Esophagus squamous epithelium (tissue), 5 donors: ENCODE results near the gene PLA2G2C. TPM values are rescaled to one million over a fixed set of nuclear protein-coding genes. Genes with fewer than 3 reads are reported as not detected.

Source experiments
- DNase-seq: peaks from one replicate; lab custom pipeline; 2025; lab: John Stamatoyannopoulos, UW
- H3K27ac ChIP-seq, 4 donors: fragments of 200-600 bp; sonication (generic); one replicate each; pipeline ENCODE4 v1.5.1; 2016 to 2019; ENCODE audit warnings: mild to moderate bottlenecking in 1 of 4
- H3K27me3 ChIP-seq, 4 donors: fragments of 200-600 bp; sonication (generic); 1 replicate in 3 of 4; 2 replicates in 1 of 4; pipeline versions ENCODE4 v1.5.1 to v1.6.0; 2017 to 2021; ENCODE audit warnings: antibody characterized with exemption in 1 of 4
- H3K36me3 ChIP-seq, 3 donors: fragments of 200-600 bp; sonication (generic); one replicate each; pipeline ENCODE4 v1.5.1; 2016 to 2019
- H3K4me1 ChIP-seq, 3 donors: fragments of 200-600 bp; sonication (generic); one replicate each; pipeline ENCODE4 v1.5.1; 2017 to 2019
- H3K4me3 ChIP-seq, 4 donors: fragments of 200-600 bp; sonication (generic); 1 replicate in 3 of 4; 2 replicates in 1 of 4; pipeline ENCODE4 v1.5.1; 2016 to 2019; ENCODE audit warnings: mild to moderate bottlenecking in 2 of 4, moderate library complexity in 1 of 4
- H3K9me3 ChIP-seq, 3 donors: fragments of 200-600 bp; sonication (generic); one replicate each; pipeline ENCODE4 v1.5.1; 2016 to 2019
- POLR2A ChIP-seq, 4 donors: fragments of 450-650 bp; IDR thresholded peaks; one replicate each; pipeline ENCODE4 v1.6.1; 2017; ENCODE audit warnings: antibody characterized with exemption in 4 of 4, mild to moderate bottlenecking in 4 of 4, moderate library complexity in 3 of 4
- WGBS, 2 donors: methylation state at CpG; one replicate each; pipeline ENCODE4 v1.1.5; 2018; 5-methylcytosine and 5-hydroxymethylcytosine counted together
- intact Hi-C: fragments of 100-400 bp; cut with DNase I; formaldehyde crosslinking; loops from one replicate; pipeline ENCODE4 v1.15.0; 2022
- total RNA-seq, 4 donors: library from RNA; depleted of rRNA; stranded (reverse); fragments of >200 nt; gene quantifications; one replicate each; pipeline ENCODE4 v1.1.0, GENCODE V29; 2016
- TF ChIP-seq, protein P1 (sequence below), 6 experiments: fragments of 450-650 bp in 4 of 6; fragments of 200-600 bp in 2 of 6; sonication (generic) in 2 of 6; IDR thresholded peaks; one replicate each; pipeline ENCODE4 v1.5.1; 2016 to 2019; ENCODE audit warnings: antibody characterized with exemption in 6 of 6, mild to moderate bottlenecking in 4 of 6, moderate library complexity in 4 of 6
- donor health status: DM: yes; HTN: yes; CAD: no.

The PLA2G2C gene
- total RNA-seq, 4 donors from 2014 or later: 0.04 to 0.19 TPM; not detected in 2

DNA sequence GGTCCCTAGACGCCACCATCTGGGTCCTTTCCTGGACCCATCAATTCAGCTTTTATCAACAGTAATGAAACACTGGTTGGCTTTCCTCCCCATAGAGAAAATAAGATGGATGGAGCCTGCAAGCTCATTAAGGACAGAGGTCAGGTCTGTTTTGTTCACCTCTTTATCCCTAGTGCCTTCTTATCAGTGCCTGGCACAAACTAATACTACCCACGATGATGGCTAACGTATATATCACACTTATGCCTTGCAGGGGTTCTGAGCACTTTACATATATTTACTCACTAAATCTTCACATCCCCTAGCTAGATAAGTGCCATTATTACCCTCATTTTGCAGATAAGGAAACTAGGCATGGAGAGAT, 5.5 kb downstream of the PLA2G2C start:
- intact Hi-C loops: no loop called here

GRCh38 chr1:20180129-20180843, 6.0 kb downstream of the PLA2G2C start:
- 55 to 88% methylated on average over 1 to 6 of the region's 6 CpGs for WGBS, 2 donors
- Histone ChIP-seq H3K4me1 (peaks cover 0 to 10% (median 0%) of the 10 kb centered on the region in 3 donors), H3K27me3 (peaks cover 0 to 29% (median 0%) of the 10 kb centered on the region in 4 donors), H3K36me3 (no peaks in the 10 kb centered on the region), H3K27ac (peak overlapping the region in 2 of 4 donors; percentile 61 to 62), H3K9me3 (no peaks in the 10 kb centered on the region), H3K4me3 (no peak overlapping the region)
- DNase-seq: no peak
- TF ChIP-seq, protein P1, sequence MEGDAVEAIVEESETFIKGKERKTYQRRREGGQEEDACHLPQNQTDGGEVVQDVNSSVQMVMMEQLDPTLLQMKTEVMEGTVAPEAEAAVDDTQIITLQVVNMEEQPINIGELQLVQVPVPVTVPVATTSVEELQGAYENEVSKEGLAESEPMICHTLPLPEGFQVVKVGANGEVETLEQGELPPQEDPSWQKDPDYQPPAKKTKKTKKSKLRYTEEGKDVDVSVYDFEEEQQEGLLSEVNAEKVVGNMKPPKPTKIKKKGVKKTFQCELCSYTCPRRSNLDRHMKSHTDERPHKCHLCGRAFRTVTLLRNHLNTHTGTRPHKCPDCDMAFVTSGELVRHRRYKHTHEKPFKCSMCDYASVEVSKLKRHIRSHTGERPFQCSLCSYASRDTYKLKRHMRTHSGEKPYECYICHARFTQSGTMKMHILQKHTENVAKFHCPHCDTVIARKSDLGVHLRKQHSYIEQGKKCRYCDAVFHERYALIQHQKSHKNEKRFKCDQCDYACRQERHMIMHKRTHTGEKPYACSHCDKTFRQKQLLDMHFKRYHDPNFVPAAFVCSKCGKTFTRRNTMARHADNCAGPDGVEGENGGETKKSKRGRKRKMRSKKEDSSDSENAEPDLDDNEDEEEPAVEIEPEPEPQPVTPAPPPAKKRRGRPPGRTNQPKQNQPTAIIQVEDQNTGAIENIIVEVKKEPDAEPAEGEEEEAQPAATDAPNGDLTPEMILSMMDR (IDR thresholded peaks at IDR 0.05): no peak
- no peak for TF ChIP-seq POLR2A (IDR thresholded peaks at IDR 0.05)
- intact Hi-C loops: no loop called here

More for the DNA sequence above, 5.5 kb downstream of the PLA2G2C start:
- TF ChIP-seq POLR2A (IDR thresholded peaks at IDR 0.05): no peak
- Histone ChIP-seq H3K27ac (peak overlapping the region in 1 of 4 donors; percentile 62), H3K9me3 (no peaks in the 10 kb centered on the region), H3K36me3 (no peaks in the 10 kb centered on the region), H3K27me3 (peaks cover 0 to 34% (median 0%) of the 10 kb centered on the region in 4 donors), H3K4me3 (no peak overlapping the region), H3K4me1 (peaks cover 0 to 15% (median 4%) of the 10 kb centered on the region in 3 donors)
- 69 to 73% methylated on average over 3 of the region's 3 CpGs for WGBS, 2 donors
- no peak for DNase-seq

DNA sequence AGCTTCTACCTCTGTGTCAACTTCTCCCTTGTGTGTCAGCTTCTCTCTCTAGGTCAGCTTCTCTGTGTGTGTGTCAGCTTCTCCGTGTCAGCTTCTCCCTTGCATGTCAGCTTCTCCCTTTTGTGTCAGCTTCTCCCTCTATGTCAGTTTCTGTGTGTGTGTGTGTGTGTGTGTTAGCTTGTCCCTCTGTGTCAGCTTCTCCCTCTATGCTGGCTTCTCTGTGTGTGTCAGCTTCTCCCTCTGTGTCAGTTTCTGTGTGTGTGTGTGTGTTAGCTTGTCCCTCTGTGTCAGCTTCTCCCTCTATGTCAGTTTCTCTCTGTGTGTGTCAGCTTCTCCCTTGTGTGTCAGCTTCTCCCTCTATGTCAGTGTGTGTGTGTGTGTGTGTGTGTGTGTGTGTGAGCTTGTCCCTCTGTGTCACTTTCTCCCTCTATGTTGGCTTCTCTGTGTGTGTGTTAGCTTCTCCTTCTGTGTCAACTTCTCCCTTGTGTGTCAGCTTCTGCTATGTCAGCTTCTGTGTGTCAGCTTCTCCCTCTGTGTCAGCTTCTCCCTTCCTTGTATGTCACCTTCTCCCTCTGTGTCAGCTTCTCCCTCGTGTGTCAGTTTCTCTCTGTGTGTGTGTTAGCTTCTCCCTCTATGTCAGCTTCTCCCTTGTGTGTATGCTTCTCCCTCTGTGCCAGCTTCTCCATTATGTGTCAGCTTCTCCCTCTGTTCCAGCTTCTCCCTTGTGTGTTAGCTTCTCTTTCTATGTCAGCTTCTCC, 6.8 kb downstream of the PLA2G2C start:
- no peak for TF ChIP-seq POLR2A (IDR thresholded peaks at IDR 0.05)
- TF ChIP-seq, protein P1 (IDR thresholded peaks at IDR 0.05): no peak
- intact Hi-C loops: no loop called here

DNA sequence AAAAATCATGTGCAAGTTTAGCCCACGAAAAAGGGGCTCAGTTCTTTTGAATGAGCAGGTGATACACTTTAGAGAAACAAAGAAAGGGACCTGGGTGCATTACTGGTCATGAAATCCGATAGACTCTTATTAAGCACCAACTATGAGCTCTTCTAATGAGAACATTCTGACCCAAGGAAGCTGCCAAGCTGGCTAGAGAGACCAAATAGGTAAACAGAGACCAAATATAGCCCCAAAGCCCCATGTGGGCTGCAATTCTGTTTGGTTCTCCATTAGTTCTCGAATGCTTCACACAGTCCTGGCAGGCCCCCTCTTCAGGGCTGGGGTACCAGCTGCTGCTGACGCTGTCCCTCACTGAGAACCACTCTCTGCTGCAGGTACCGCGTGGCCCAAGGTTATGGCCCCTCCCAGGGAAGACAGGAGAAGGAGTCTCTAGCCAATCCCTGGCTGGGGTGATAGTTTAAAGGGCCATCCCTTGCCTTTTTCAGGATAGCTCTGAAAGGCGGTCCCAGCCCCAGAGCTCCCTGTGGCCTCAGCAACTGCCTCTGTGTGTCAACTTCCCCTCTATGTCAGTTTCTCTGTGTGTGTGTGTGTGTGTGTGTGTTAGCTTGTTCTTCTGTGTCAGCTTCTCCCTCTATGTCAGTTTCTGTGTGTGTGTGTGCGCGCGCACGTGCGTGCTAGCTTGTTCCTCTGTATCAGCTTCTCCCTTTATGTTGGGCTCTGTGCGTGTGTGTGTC, 7.5 kb downstream of the PLA2G2C start:
- TF ChIP-seq, protein P1 (IDR thresholded peaks at IDR 0.05): no peak
- peak in 1 of 4 donors; percentile 12 for TF ChIP-seq POLR2A (IDR thresholded peaks at IDR 0.05)
- Histone ChIP-seq H3K4me1 (no peaks in the 10 kb centered on the region), H3K27me3 (peaks cover 0 to 15% (median 0%) of the 10 kb centered on the region in 4 donors), H3K9me3 (no peaks in the 10 kb centered on the region), H3K4me3 (peak overlapping the region in 1 of 4 donors; percentile 21), H3K36me3 (no peaks in the 10 kb centered on the region), H3K27ac (peak overlapping the region; percentile 32 to 64 (median 62))
- intact Hi-C loops: no loop called here
- no peak for DNase-seq
- WGBS, 2 donors: 75 to 77% methylated on average over 10 to 13 of the region's 13 CpGs

More for the DNA sequence above, 6.8 kb downstream of the PLA2G2C start:
- 79 to 90% methylated on average over 2 of the region's 2 CpGs for WGBS, 2 donors
- Histone ChIP-seq H3K27ac (peak overlapping the region; percentile 32 to 64 (median 62)), H3K4me1 (peaks cover 0 to 3% (median 0%) of the 10 kb centered on the region in 3 donors), H3K4me3 (no peak overlapping the region), H3K27me3 (peaks cover 0 to 21% (median 0%) of the 10 kb centered on the region in 4 donors), H3K9me3 (no peaks in the 10 kb centered on the region), H3K36me3 (no peaks in the 10 kb centered on the region)
- no peak for DNase-seq

DNA sequence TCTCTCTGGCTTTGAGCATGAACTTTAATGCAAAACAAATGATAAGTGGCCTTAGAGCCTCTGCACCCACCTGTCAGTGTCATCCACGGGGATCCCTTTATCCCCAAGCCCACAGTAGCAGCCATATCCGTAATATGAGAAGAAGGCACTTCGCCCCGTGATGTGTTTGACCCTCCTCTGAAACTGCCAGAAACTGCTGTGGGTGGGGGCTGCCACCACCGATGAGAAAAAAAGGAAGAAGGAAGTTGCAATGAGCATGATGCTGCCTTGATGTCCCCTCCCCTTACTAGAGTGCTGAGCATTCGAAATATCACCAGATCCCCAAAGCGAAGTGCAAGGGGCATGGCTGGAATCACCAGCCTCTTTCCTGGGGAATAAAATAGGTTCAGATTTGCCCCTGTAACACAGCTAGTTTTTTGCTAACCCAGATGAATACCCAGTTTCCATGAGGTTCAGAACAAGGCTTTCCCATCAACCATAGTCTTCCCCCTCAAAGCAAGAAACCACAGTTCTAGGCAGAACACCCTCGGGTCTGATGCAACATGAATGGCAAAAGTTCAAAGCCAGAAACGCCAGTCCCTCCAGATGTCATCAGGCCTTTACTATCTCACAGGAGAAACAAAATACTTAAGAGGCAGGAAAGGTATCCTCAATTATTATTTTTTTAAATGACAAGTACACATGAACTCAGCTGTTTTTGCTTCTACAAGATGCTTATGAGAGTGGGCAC, 11.2 kb downstream of the PLA2G2C start:
- peak overlapping the region in 1 of 4 donors; percentile 6 for H3K27ac ChIP-seq
- H3K27me3 ChIP-seq: no peaks in the 10 kb centered on the region
- peaks cover 0 to 7% (median 0%) of the 10 kb centered on the region in 3 donors for H3K4me1 ChIP-seq
- H3K4me3 ChIP-seq: no peak overlapping the region
- 44% methylated on average over 6 to 9 of the region's 9 CpGs for WGBS, 2 donors
- H3K9me3 ChIP-seq: no peaks in the 10 kb centered on the region
- no peak for TF ChIP-seq POLR2A (IDR thresholded peaks at IDR 0.05)
- TF ChIP-seq, protein P1 (IDR thresholded peaks at IDR 0.05): no peak
- intact Hi-C loops: no loop called here
- no peaks in the 10 kb centered on the region for H3K36me3 ChIP-seq
- DNase-seq: no peak
